CD4-positive, alpha-beta memory T cell (primary cell): ENCODE results near the gene ADCY5. TPM values are rescaled to one million over a fixed set of nuclear protein-coding genes. Genes with fewer than 3 reads are reported as not detected.

Experiments used
- CTCF ChIA-PET: fragments of 350-600 bp; sonication (Branson Sonifier 250); formaldehyde crosslinking; loops from one replicate; lab custom pipeline; 2021; ENCODE audit warnings: inconsistent platforms; ENCODE audit not compliant: partially characterized antibody; lab: Charles Lee
- POLR2A ChIA-PET: fragments of 350-600 bp; sonication (Branson Sonifier 250); formaldehyde crosslinking; loops from one replicate; lab custom pipeline; 2021; ENCODE audit not compliant: partially characterized antibody; lab: Charles Lee
- DNase-seq, 5 donors: peaks; one replicate each; pipeline versions ENCODE4 v3.0.0 to v3.0.0-alpha.2; 2020 to 2022; ENCODE audit warnings: mixed read lengths in 1 of 5
- H3K27ac ChIP-seq: one replicate; pipeline ENCODE4 v1.7.0; 2013; ENCODE audit warnings: low read depth, low read length
- H3K27me3 ChIP-seq: 2 replicates; pipeline ENCODE4 v1.7.0; 2013; ENCODE audit warnings: mild to moderate bottlenecking, low read length, moderate library complexity; ENCODE audit not compliant: insufficient read depth
- H3K36me3 ChIP-seq: 2 replicates; pipeline ENCODE4 v1.7.0; 2013; ENCODE audit warnings: mild to moderate bottlenecking, low read length, moderate library complexity; ENCODE audit not compliant: insufficient read depth
- H3K4me1 ChIP-seq: 2 replicates; pipeline ENCODE4 v1.7.0; 2013; ENCODE audit warnings: mild to moderate bottlenecking, low read length, moderate library complexity; ENCODE audit not compliant: insufficient read depth
- H3K4me3 ChIP-seq, 2 donors: one replicate each; pipeline ENCODE4 v1.7.0; 2013; ENCODE audit warnings: low read length in 2 of 2, mild to moderate bottlenecking in 1 of 2
- H3K9me3 ChIP-seq, 2 donors: one replicate each; pipeline ENCODE4 v1.7.0; 2013; ENCODE audit warnings: low read length in 2 of 2, control low read depth in 1 of 2; ENCODE audit not compliant: control insufficient read depth in 1 of 2
- H3K27ac Mint-ChIP-seq, 7 donors: one replicate each; pipeline ENCODE4 v1.8.0; 2020 to 2021; ENCODE audit warnings: mixed read lengths in 7 of 7, mild to moderate bottlenecking in 6 of 7, inconsistent platforms in 3 of 7, moderate library complexity in 3 of 7
- H3K27me3 Mint-ChIP-seq, 2 donors: one replicate each; pipeline ENCODE4 v1.8.0; 2020 to 2021; ENCODE audit warnings: mixed read lengths in 2 of 2
- H3K36me3 Mint-ChIP-seq, 2 donors: one replicate each; pipeline ENCODE4 v1.8.0; 2020 to 2021; ENCODE audit warnings: mixed read lengths in 2 of 2, inconsistent platforms in 1 of 2, mild to moderate bottlenecking in 1 of 2
- H3K4me1 Mint-ChIP-seq, 4 donors: one replicate each; pipeline ENCODE4 v1.8.0; 2020 to 2021; ENCODE audit warnings: mixed read lengths in 4 of 4, mild to moderate bottlenecking in 1 of 4
- H3K4me3 Mint-ChIP-seq, 8 donors: one replicate each; pipeline ENCODE4 v1.8.0; 2020 to 2021; ENCODE audit warnings: mixed read lengths in 8 of 8, mild to moderate bottlenecking in 7 of 8, moderate library complexity in 6 of 8, inconsistent platforms in 3 of 8
- H3K9me3 Mint-ChIP-seq, 8 donors: one replicate each; pipeline ENCODE4 v1.8.0; 2020 to 2021; ENCODE audit warnings: mixed read lengths in 8 of 8, mild to moderate bottlenecking in 5 of 8, inconsistent platforms in 3 of 8, moderate library complexity in 1 of 8
- intact Hi-C: fragments of 100-400 bp; cut with micrococcal nuclease; formaldehyde crosslinking; loops from one replicate; pipeline ENCODE4 v1.15.1; 2023
- polyA plus RNA-seq, 2 donors: library from polyadenylated mRNA; unstranded; fragments of 300-500 nt; fragmentation: Illumina TruSeq; gene quantifications; one replicate each; pipeline ENCODE4 v1.2.3, GENCODE V29; 2021
- total RNA-seq, 2 experiments: library from RNA; stranded (reverse); gene quantifications; one replicate each; pipeline ENCODE4 v1.2.3, GENCODE V29; 2021

The ADCY5 gene
- total and polyA plus RNA-seq, 4 experiments from 2014 or later, result 0.11 TPM; not detected in 3

DNA sequence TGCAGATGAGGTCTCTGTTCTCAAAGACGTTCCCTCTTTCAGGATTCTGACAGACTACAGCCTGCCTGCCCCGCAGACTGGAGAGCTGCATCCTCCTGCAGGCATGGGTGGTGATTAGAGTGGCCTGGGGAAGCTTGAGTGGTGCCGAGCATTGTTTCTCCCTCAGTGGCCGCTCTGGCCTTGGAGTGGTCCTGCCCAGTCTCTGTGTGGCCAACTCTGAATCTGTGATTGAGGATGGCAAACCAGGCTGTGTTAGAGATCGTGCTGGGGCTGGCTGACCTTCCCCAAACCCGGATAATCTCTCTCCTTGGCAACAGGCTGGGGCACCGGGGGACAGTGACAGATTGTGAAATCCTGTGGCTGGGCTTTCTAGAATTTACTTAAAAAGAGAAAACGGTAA lies 11.0 kb upstream of the ADCY5 start:
- Mint-ChIP-seq H3K36me3 (no peaks in the 10 kb centered on the region), H3K27ac (no peak overlapping the region), H3K27me3 (peaks cover 13 to 21% of the 10 kb centered on the region in 2 donors), H3K4me3 (no peak overlapping the region), H3K4me1 (no peaks in the 10 kb centered on the region), H3K9me3 (peaks cover 0 to 4% (median 0%) of the 10 kb centered on the region in 8 donors)
- no peaks in the 10 kb centered on the region for H3K9me3 ChIP-seq
- no peak overlapping the region for H3K4me3 ChIP-seq
- H3K36me3 ChIP-seq, result no peaks in the 10 kb centered on the region
- intact Hi-C loops, result no loop called here
- ChIA-PET POLR2A (no interaction called here), CTCF (no interaction called here)
- no peaks in the 10 kb centered on the region for H3K4me1 ChIP-seq
- DNase-seq, result no peak
- no peaks in the 10 kb centered on the region for H3K27me3 ChIP-seq
- no peak overlapping the region for H3K27ac ChIP-seq

- intact Hi-C loops, result no loop called here
- POLR2A ChIA-PET, result no interaction called here
- Histone ChIP-seq H3K36me3 (no peaks in the 10 kb centered on the region), H3K27ac (no peak overlapping the region), H3K4me1 (no peaks in the 10 kb centered on the region), H3K27me3 (no peaks in the 10 kb centered on the region), H3K4me3 (no peak overlapping the region), H3K9me3 (no peaks in the 10 kb centered on the region)
- no peak for DNase-seq
- Mint-ChIP-seq H3K4me3 (no peak overlapping the region), H3K27me3 (peaks cover 16 to 28% of the 10 kb centered on the region in 2 donors), H3K36me3 (no peaks in the 10 kb centered on the region), H3K4me1 (no peaks in the 10 kb centered on the region), H3K9me3 (peaks cover 0 to 4% (median 0%) of the 10 kb centered on the region in 8 donors), H3K27ac (no peak overlapping the region)
- CTCF ChIA-PET, result interaction anchor here (1.1 kb wide), 1 partner anchor 13 kb away, joined by 4 read pairs; no protein-coding TSS in a partner anchor
Measured at GRCh38 chr3:123458255-123458654, 9.4 kb upstream of the ADCY5 start.

GRCh38 chr3:123457841-123458240 lies 9.0 kb upstream of the ADCY5 start:
- Mint-ChIP-seq H3K27me3 (peaks cover 16 to 28% of the 10 kb centered on the region in 2 donors), H3K27ac (no peak overlapping the region), H3K36me3 (no peaks in the 10 kb centered on the region), H3K9me3 (peaks cover 0 to 4% (median 0%) of the 10 kb centered on the region in 8 donors), H3K4me3 (no peak overlapping the region), H3K4me1 (no peaks in the 10 kb centered on the region)
- DNase-seq, result no peak
- H3K36me3 ChIP-seq, result no peaks in the 10 kb centered on the region
- no peaks in the 10 kb centered on the region for H3K4me1 ChIP-seq
- H3K4me3 ChIP-seq, result no peak overlapping the region
- no peaks in the 10 kb centered on the region for H3K27me3 ChIP-seq
- intact Hi-C loops, result no loop called here
- POLR2A ChIA-PET, result no interaction called here
- no peak overlapping the region for H3K27ac ChIP-seq
- CTCF ChIA-PET, result interaction anchor here (1.1 kb wide), 1 partner anchor 14 kb away, joined by 4 read pairs; no protein-coding TSS in a partner anchor
- no peaks in the 10 kb centered on the region for H3K9me3 ChIP-seq

- Histone ChIP-seq H3K4me3 (no peak overlapping the region), H3K9me3 (no peaks in the 10 kb centered on the region), H3K36me3 (no peaks in the 10 kb centered on the region), H3K4me1 (no peaks in the 10 kb centered on the region), H3K27me3 (peaks cover 9% of the 10 kb centered on the region), H3K27ac (no peak overlapping the region)
- H3K36me3 Mint-ChIP-seq, result no peaks in the 10 kb centered on the region
- peaks cover 24 to 36% of the 10 kb centered on the region in 2 donors for H3K27me3 Mint-ChIP-seq
- H3K4me1 Mint-ChIP-seq, result peaks cover 0 to 6% (median 2%) of the 10 kb centered on the region in 4 donors
- H3K9me3 Mint-ChIP-seq, result no peaks in the 10 kb centered on the region
- POLR2A ChIA-PET, result no interaction called here
- intact Hi-C loops, result no loop called here
- H3K27ac Mint-ChIP-seq, result peak overlapping the region in 1 of 7 donors; percentile 14
- CTCF ChIA-PET, result no interaction called here
- no peak for DNase-seq
- H3K4me3 Mint-ChIP-seq, result no peak overlapping the region
Measured at GRCh38 chr3:123453675-123454074, 4.8 kb upstream of the ADCY5 start.

DNA sequence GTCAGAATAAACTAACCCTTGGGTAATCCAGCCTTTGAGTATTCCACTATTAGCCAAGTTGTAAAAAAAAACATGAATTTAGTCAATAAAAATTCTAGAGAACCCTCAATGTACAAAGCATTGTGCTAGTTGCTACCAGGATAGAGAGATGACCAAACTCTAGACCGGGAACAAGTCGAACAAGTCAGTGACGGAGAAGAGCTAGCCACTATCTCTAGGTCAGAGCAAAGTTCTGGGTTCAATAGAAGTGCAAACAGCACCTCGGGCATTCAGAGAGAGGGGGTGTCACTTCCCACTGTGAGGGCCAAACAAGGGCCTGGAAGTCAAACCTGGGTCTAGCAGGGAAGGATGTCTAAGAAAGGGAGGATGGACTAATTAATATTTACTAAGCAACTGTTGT lies 2.3 kb upstream of the ADCY5 start:
- peak overlapping the region in 6 of 8 donors; percentile 29 to 69 (median 54) for H3K4me3 Mint-ChIP-seq
- H3K27ac Mint-ChIP-seq, result no peak overlapping the region
- ChIA-PET CTCF (no interaction called here), POLR2A (no interaction called here)
- H3K9me3 Mint-ChIP-seq, result peaks cover 0 to 2% (median 0%) of the 10 kb centered on the region in 8 donors
- intact Hi-C loops, result no loop called here
- peaks cover 24 to 29% of the 10 kb centered on the region in 2 donors for H3K27me3 Mint-ChIP-seq
- Histone ChIP-seq H3K9me3 (no peaks in the 10 kb centered on the region), H3K4me1 (no peaks in the 10 kb centered on the region), H3K27me3 (peaks cover 10% of the 10 kb centered on the region), H3K27ac (no peak overlapping the region), H3K36me3 (no peaks in the 10 kb centered on the region), H3K4me3 (no peak overlapping the region)
- H3K36me3 Mint-ChIP-seq, result no peaks in the 10 kb centered on the region
- no peak for DNase-seq
- H3K4me1 Mint-ChIP-seq, result peaks cover 2 to 14% (median 6%) of the 10 kb centered on the region in 4 donors

DNA sequence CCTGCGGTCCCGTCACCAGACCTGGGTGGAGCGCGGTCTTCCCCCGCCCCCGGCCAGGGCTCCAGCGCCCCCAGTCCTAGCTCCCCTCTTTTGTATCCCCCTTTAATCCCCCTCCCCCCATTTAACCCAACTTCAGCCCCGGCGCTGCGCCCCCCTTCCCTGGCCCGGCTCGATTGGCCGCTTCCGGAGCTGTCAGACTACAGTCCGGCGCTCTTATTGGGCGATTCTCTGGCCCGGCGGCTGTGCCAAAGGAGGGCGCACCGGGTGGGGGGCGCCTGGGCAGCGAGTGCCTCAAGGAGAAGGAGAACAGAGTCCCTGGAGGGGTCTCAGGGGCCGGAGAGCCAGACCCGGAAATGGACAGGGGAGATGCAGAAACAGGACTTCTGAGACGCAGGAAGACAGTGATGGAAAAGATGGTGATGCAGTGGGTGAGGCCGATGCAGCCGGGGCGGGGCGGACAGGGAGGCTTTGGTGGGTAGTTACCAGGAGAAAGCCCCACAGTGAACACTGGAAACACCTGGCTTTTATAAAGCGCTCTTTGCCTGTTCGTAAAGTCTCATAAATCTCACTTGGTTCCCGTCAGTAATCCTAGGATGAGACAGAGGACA lies 1.2 kb upstream of the ADCY5 start:
- H3K4me3 Mint-ChIP-seq, result peak overlapping the region; percentile 45 to 70 (median 67)
- peaks cover 0 to 2% (median 0%) of the 10 kb centered on the region in 8 donors for H3K9me3 Mint-ChIP-seq
- H3K27ac Mint-ChIP-seq, result no peak overlapping the region
- H3K27me3 Mint-ChIP-seq, result peaks cover 27 to 38% of the 10 kb centered on the region in 2 donors
- no peaks in the 10 kb centered on the region for H3K36me3 Mint-ChIP-seq
- Histone ChIP-seq H3K4me3 (no peak overlapping the region), H3K9me3 (no peaks in the 10 kb centered on the region), H3K27me3 (peaks cover 10% of the 10 kb centered on the region), H3K4me1 (no peaks in the 10 kb centered on the region), H3K36me3 (no peaks in the 10 kb centered on the region), H3K27ac (no peak overlapping the region)
- CTCF ChIA-PET, result no interaction called here
- no peak for DNase-seq
- peaks cover 2 to 18% (median 6%) of the 10 kb centered on the region in 4 donors for H3K4me1 Mint-ChIP-seq
- POLR2A ChIA-PET, result no interaction called here
- intact Hi-C loops, result loop anchor here (2.0 kb wide), 1 partner anchor 109 kb away; no protein-coding TSS in a partner anchor

- H3K4me3 Mint-ChIP-seq, result peak overlapping the region in 1 of 8 donors; percentile 70
- POLR2A ChIA-PET, result no interaction called here
- Histone ChIP-seq H3K4me3 (peak overlapping the region in 1 of 2 donors; percentile 32), H3K27ac (no peak overlapping the region), H3K9me3 (no peaks in the 10 kb centered on the region), H3K27me3 (peaks cover 10% of the 10 kb centered on the region), H3K4me1 (no peaks in the 10 kb centered on the region), H3K36me3 (no peaks in the 10 kb centered on the region)
- CTCF ChIA-PET, result interaction anchor here (1.0 to 1.8 kb wide), 8 partner anchors 40 to 114 kb away, joined by 3 to 5 read pairs (median 3); no protein-coding TSS in a partner anchor
- no peak overlapping the region for H3K27ac Mint-ChIP-seq
- peaks cover 2 to 18% (median 6%) of the 10 kb centered on the region in 4 donors for H3K4me1 Mint-ChIP-seq
- H3K9me3 Mint-ChIP-seq, result peaks cover 0 to 2% (median 0%) of the 10 kb centered on the region in 8 donors
- no peaks in the 10 kb centered on the region for H3K36me3 Mint-ChIP-seq
- intact Hi-C loops, result loop anchor here (2.0 kb wide), 1 partner anchor 109 kb away; no protein-coding TSS in a partner anchor
- DNase-seq, result no peak
- peaks cover 27 to 42% of the 10 kb centered on the region in 2 donors for H3K27me3 Mint-ChIP-seq
Measured at GRCh38 chr3:123449102-123449996, 459 bp upstream of the ADCY5 start.
